Measurements from ENCODE around the gene RHBDF1.
"Not testable (repeated sequence)": the region's sequence is repeated elsewhere in the genome, so short reads cannot be mapped to it uniquely, and the experiment has no call there.

Gene RHBDF1

GRCh38 chr16:33877-34647 lies 38.4 kb downstream of the RHBDF1 start:
- DNase-seq: no peak

- not testable (repeated sequence) for DNase-seq
These were observed 39.1 kb downstream of the RHBDF1 start for GRCh38 chr16:33154-33876.

- DNase-seq: not testable (repeated sequence)
These were observed 41.8 kb downstream of the RHBDF1 start for GRCh38 chr16:30627-31026.

GRCh38 chr16:25926-26348 lies 46.5 kb downstream of the RHBDF1 start:
- not testable (repeated sequence) for DNase-seq

GRCh38 chr16:24151-24550 lies 48.3 kb downstream of the RHBDF1 start:
- DNase-seq: not testable (repeated sequence)

GRCh38 chr16:20886-21285 lies 51.5 kb downstream of the RHBDF1 start:
- not testable (repeated sequence) for DNase-seq

GRCh38 chr16:17062-17765 lies 55.2 kb downstream of the RHBDF1 start:
- not testable (repeated sequence) for DNase-seq

GRCh38 chr16:10772-11171 lies 61.7 kb downstream of the RHBDF1 start:
- DNase-seq: peak; percentile 85

GRCh38 chr16:9903-10665 lies 62.3 kb downstream of the RHBDF1 start:
- no peak for DNase-seq

Measured in MV-4-11 (cell line).